ENCODE measurements around the gene SCN3B. TPM values are rescaled to one million over a fixed set of nuclear protein-coding genes. Genes with fewer than 3 reads are reported as not detected.

Gene SCN3B
- total and polyA plus RNA-seq, 2 donors from 2014 or later, result 0.43 to 2.8 TPM

DNA sequence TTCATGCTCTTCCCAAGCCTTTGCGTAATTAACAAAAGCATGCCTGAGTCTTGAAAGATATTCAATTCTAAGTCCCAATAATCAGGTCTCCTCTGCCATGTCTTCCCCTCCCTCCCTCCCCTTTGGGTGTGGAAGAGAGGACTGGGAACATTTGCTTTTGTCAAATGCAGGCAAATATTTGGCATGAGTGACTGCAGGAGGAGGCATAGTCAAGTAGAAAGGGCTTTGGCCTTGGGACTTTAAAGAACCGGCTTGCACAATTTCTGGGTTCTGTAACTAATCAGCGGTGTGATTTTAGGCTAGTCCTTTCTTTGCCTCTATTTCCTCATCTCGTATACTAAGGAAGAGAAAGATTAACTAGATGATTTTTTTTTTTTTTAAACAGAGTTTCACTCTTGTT is 59.5 kb downstream of the SCN3B start:
- FAIRE-seq (no peak), DNase-seq (no peak)
- Histone ChIP-seq H3K4me1 (ENCODE audit: control insufficient read depth in 2 of 3, insufficient read depth in 2 of 3, low read depth in 1 of 3, low read length in 3 of 3) (peaks cover 0 to 4% (median 0%) of the 10 kb centered on the region in 3 donors), H3K9me3 (ENCODE audit: control insufficient read depth in 2 of 3, insufficient read depth in 1 of 3, low read length in 3 of 3) (no peaks in the 10 kb centered on the region), H3K4me3 (ENCODE audit: low read length in 3 of 3) (no peak overlapping the region), H3K36me3 (ENCODE audit: control insufficient read depth in 2 of 3, insufficient read depth in 3 of 3, low read length in 3 of 3) (peaks cover 0 to 13% (median 5%) of the 10 kb centered on the region in 3 donors), H3K27me3 (ENCODE audit: control insufficient read depth, insufficient read depth, low read length) (no peaks in the 10 kb centered on the region), H3K27ac (ENCODE audit: low read depth in 2 of 2, low read length in 2 of 2) (no peak overlapping the region), H3K9ac (ENCODE audit: low read length in 3 of 3) (no peak overlapping the region)
- TF ChIP-seq, protein P1, sequence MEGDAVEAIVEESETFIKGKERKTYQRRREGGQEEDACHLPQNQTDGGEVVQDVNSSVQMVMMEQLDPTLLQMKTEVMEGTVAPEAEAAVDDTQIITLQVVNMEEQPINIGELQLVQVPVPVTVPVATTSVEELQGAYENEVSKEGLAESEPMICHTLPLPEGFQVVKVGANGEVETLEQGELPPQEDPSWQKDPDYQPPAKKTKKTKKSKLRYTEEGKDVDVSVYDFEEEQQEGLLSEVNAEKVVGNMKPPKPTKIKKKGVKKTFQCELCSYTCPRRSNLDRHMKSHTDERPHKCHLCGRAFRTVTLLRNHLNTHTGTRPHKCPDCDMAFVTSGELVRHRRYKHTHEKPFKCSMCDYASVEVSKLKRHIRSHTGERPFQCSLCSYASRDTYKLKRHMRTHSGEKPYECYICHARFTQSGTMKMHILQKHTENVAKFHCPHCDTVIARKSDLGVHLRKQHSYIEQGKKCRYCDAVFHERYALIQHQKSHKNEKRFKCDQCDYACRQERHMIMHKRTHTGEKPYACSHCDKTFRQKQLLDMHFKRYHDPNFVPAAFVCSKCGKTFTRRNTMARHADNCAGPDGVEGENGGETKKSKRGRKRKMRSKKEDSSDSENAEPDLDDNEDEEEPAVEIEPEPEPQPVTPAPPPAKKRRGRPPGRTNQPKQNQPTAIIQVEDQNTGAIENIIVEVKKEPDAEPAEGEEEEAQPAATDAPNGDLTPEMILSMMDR (IDR thresholded peaks at IDR 0.05; ENCODE audit: borderline replicate concordance, extremely low read depth, insufficient read depth), result no peak
- intact Hi-C loops (cut with DNase I), result no loop called here

DNA sequence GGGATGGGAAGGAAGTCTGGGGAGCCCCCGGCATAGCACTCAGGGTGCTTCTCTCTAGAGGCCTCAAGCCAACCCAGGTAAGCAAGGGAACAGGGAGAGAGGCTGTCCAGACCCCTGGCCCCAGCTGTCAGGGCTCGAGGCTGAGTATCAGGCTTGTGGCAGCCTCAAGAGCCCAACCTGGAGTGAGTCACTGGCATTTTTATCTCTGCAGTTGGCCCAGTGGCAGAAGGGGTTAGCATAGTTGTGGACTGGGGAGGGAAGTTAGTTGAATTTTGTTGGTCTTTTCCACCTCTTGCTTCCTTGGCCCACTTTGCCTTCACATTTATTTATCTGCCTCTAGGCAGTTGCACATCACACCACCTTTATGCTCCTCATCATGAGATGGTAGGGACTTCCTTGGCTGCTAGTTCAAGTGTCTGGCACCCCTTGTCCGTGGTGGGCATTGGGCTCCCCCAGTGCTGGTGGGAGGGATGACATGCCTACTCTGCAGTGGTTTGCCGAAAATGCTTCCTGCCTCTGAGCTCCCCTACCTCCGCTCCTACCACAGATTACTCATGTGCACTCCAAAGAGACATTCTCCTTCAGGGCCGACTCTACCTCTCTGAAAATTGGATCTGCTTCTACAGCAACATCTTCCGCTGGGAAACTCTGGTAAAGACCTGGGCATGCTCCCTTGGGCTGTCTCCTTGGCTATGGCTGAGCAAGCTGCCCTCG is 60.1 kb downstream of the SCN3B start:
- Histone ChIP-seq H3K36me3 (ENCODE audit: control insufficient read depth in 2 of 3, insufficient read depth in 3 of 3, low read length in 3 of 3) (peaks cover 0 to 13% (median 5%) of the 10 kb centered on the region in 3 donors), H3K9me3 (ENCODE audit: control insufficient read depth in 2 of 3, insufficient read depth in 1 of 3, low read length in 3 of 3) (no peaks in the 10 kb centered on the region), H3K4me3 (ENCODE audit: low read length in 3 of 3) (no peak overlapping the region), H3K27me3 (ENCODE audit: control insufficient read depth, insufficient read depth, low read length) (no peaks in the 10 kb centered on the region), H3K9ac (ENCODE audit: low read length in 3 of 3) (no peak overlapping the region), H3K27ac (ENCODE audit: low read depth in 2 of 2, low read length in 2 of 2) (no peak overlapping the region), H3K4me1 (ENCODE audit: control insufficient read depth in 2 of 3, insufficient read depth in 2 of 3, low read depth in 1 of 3, low read length in 3 of 3) (peaks cover 0 to 4% (median 0%) of the 10 kb centered on the region in 3 donors)
- intact Hi-C loops (cut with DNase I), result no loop called here
- TF ChIP-seq, protein P1 (IDR thresholded peaks at IDR 0.05; ENCODE audit: borderline replicate concordance, extremely low read depth, insufficient read depth), result no peak
- FAIRE-seq (no peak), DNase-seq (no peak)

GRCh38 chr11:123593570-123593969 is 60.9 kb downstream of the SCN3B start:
- TF ChIP-seq, protein P1 (IDR thresholded peaks at IDR 0.05; ENCODE audit: borderline replicate concordance, extremely low read depth, insufficient read depth), result no peak
- no peak overlapping the region for H3K4me3 ChIP-seq (ENCODE audit: low read length in 3 of 3)
- no peak for DNase-seq
- peaks cover 0 to 9% (median 5%) of the 10 kb centered on the region in 3 donors for H3K36me3 ChIP-seq (ENCODE audit: control insufficient read depth in 2 of 3, insufficient read depth in 3 of 3, low read length in 3 of 3)
- no peaks in the 10 kb centered on the region for H3K9me3 ChIP-seq (ENCODE audit: control insufficient read depth in 2 of 3, insufficient read depth in 1 of 3, low read length in 3 of 3)
- no peak overlapping the region for H3K9ac ChIP-seq (ENCODE audit: low read length in 3 of 3)
- no peak overlapping the region for H3K27ac ChIP-seq (ENCODE audit: low read depth in 2 of 2, low read length in 2 of 2)
- intact Hi-C loops (cut with DNase I), result no loop called here
- no peaks in the 10 kb centered on the region for H3K27me3 ChIP-seq (ENCODE audit: control insufficient read depth, insufficient read depth, low read length)
- peaks cover 0 to 4% (median 0%) of the 10 kb centered on the region in 3 donors for H3K4me1 ChIP-seq (ENCODE audit: control insufficient read depth in 2 of 3, insufficient read depth in 2 of 3, low read depth in 1 of 3, low read length in 3 of 3)
- FAIRE-seq, result no peak
